Left cardiac atrium (tissue), 4 donors: Measurements from ENCODE around the gene LDLRAD4. TPM values are rescaled to one million over a fixed set of nuclear protein-coding genes. Genes with fewer than 3 reads are reported as not detected.
"Not testable (repeated sequence)": the region's sequence is repeated elsewhere in the genome, so short reads cannot be mapped to it uniquely, and the experiment has no call there.

Experiments
- ATAC-seq, 2 donors: fragments of 200-7000 bp; cut with Tn5 transposase; one replicate each; pipeline ENCODE4 v1.9.1; 2020; ENCODE audit warnings: mild to moderate bottlenecking in 2 of 2, moderate library complexity in 2 of 2
- DNase-seq: peaks from one replicate; pipeline ENCODE4 v3.0.0-alpha.2; 2020
- intact Hi-C, 2 donors: fragments of 100-400 bp; cut with DNase I; formaldehyde crosslinking; loops; one replicate each; pipeline versions ENCODE4 v1.14.1 to v1.15.1; 2022 to 2023
- total RNA-seq, 2 donors: library from RNA; stranded (reverse); fragmentation: NEBNext Ultra II Directional; extraction: Animal tissue kit (Norgen Biotek cat#: 25700); gene quantifications; one replicate each; pipeline ENCODE4 v1.2.1, GENCODE V29; 2021
- donor health status: DM: no; HTN: yes; CAD: no.
- donor health status: DM: no; HTN: yes; CAD: no; lungs with severe emphysema.
- donor health status: DM: yes; HTN: yes; CAD: no.
- donor health status: Dilated cardiomyopathy.

LDLRAD4 gene
- total RNA-seq, 2 donors from 2014 or later, result 28.9 to 80.2 TPM

DNA sequence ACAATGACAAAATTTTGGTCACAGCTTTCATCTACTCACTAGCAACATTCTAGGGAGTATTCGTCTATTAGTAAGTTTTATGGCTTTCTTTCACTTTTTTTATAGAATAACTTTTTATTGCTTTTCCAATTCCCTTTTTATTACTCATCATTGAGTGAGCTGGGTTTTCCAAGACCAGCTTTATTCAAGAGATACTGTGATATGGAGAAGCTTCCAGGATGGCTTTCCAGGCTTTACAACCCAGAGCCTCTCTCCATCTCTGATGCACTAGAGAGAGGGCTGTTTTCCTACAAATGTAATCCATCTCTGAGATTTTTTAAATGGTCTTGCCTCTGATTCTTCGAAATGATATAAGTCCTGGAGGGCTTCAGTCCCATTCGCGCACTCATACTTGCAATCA is 118.3 kb downstream of the LDLRAD4 start:
- intact Hi-C loops, result no loop called here
- ATAC-seq (no peak), DNase-seq (no peak)

DNA sequence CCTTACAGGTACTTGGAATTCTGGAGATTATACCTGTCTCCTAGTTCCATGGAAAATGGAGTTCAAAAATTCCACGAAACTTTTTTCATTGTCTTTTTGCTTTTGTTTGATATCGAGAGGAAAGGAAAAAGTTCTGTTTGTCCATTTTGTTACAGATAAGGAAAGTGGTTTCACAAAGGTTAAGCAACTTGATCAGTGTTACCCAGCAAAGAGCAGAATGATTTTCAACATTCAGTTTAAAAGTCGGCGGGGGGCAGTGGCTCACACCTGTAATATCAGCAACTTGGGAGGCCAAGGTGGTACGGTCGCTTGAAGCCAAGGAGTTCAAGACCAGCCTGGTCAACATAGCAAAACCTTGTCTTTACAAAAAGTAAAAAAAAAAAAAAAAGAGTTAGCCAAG is 118.8 kb downstream of the LDLRAD4 start:
- ATAC-seq (no peak), DNase-seq (no peak)
- intact Hi-C loops, result no loop called here

DNA sequence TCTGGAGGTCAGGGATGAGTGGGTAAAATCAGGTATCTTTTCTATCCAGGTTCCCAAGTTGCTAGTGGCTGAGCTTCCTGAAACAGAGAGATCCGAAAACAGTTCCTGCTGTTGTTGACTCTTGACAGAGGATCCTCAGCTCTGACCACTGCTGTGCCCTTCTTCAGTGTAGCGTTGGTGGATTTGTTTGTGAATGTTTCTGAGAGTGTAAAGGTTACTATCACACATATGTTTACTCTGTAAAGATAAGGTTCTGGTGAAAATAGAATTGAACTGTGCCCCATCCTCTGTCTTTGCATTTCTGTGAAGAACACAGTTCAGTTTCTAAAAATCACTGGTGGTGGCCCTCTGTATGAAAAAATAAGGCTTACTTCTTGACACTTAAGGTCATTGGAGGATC is 119.8 kb downstream of the LDLRAD4 start:
- no peak for DNase-seq
- ATAC-seq, result no peak
- intact Hi-C loops, result no loop called here

DNA sequence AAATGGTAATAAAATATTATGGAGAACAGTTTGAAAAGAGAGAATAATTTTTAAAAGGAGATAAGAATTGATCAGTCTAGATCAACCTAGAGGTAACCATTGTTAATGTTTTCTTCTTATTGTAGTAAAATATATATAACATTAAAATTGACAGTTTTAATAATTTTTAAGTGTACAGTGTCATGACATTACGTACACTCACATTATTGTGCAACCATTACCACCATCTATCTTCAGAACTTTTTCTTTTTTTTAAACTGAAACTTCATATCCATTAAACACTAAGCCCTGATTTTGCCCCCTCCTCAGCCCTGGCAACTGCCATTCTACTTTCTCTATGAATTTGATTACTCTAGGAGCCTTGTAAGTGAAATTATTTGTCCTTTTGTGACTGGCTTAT is 121.1 kb downstream of the LDLRAD4 start:
- DNase-seq (no peak), ATAC-seq (no peak)
- intact Hi-C loops, result no loop called here

DNA sequence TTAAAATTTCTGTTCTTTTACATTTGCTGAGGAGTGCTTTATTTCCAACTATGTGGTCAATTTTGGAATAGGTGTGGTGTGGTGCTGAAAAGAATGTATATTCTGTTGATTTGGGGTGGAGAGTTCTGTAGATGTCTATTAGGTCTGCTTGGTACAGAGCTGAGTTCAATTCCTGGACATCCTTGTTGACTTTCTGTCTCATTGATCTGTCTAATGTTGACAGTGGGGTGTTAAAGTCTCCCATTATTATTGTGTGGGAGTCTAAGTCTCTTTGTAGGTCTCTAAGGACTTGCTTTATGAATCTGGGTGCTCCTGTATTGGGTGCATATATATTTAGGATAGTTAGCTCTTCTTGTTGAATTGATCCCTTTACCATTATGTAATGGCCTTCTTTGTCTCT is 127.9 kb downstream of the LDLRAD4 start:
- DNase-seq, ATAC-seq, intact Hi-C loops: not testable (repeated sequence)

DNA sequence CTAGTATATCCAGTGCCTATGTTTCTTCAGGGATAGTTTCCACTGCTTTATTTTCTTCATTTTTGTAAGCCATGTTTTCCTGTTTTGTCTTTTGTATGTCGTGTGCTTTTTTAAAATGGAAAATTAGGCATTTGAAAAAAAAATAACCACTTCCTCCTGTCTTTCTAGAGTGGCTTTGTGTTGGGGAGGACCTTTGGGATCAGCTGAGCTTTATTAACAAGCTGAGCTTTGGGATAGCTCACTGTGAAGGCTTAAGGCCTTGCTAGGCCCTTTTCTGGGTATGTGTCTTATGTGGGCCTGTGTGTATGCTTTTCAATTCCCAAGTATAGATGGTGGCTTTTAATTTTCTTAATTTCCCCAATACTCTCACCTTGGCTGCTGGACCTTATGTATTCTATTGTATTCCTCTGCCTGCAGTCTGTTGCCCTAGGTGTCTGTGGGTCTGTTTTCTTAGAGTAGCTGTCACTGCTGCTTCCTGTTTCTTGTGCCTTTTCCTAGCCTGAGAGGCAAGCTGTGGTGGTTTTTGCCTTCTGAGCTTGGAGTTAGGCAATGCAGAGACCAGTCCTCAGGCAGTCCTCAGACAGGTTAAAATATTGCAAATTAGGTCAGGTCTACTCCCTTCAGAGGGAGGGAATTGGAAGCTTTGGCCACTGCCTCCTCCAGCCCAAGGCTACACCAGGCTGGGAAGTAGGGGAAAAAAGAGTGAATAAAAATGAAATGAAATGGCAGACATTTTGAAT is 134.7 kb downstream of the LDLRAD4 start:
- intact Hi-C loops, result no loop called here
- DNase-seq (no peak), ATAC-seq (peak; percentile 12 to 56)

DNA sequence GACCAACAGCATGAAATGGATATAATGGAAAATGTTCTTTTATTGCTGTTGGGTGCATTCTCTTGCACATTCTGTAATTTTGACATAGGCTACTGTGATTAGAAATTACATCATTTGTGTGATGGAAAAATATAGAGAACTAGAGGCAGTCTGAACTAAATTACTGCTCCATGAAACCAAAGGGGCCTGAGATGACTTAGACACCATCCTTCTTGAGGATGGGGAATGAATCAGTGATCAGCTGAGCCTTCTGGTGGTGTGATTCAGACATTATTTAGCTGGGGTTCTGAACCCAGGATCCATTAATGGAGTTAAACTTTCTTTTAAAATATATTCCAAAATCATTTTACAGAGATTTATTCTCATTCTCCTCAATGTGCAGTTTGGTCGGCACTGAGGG is 135.8 kb downstream of the LDLRAD4 start:
- intact Hi-C loops, result no loop called here

DNA sequence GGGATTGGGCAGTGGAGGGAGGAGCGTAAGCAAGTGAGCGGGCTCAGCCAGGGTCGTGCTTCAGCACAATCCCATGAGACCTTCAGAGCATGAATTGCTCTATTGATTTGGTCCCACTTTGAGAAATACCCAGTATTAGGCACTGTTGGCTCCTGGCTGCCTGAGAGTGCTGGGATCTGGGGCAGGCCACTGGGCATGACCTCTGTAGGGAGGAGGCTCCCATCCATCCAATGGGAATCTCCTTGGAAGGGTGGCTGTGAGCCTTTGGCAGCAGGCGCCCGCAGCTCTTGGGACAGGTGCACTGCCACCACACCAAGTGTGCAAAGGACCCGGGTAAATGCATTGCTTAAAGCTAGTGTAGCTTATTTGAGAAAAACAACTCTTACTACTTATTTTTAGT is 137.5 kb downstream of the LDLRAD4 start:
- intact Hi-C loops, result no loop called here
- DNase-seq (no peak), ATAC-seq (no peak)

More for the DNA sequence above, 135.8 kb downstream of the LDLRAD4 start:
- ATAC-seq, result no peak
- no peak for DNase-seq

DNA sequence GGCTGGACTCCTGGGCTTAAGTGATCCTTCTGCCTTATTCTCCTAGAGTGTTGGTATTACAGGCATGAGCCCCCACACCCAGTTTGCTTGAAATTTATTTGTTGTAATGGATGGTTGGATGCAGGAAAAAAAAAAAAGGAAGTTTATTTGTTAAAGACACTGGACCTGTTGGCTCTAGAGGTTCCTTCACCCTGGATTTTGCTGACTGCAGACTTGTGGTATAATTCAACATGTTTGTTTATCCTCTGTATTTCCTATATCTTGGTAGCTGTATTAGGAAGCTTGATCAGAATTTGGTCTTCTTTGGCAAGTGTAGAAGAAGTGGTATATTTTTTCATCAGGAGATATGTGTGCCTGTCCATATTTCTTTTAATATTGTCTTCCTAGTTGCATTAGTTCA is 138.7 kb downstream of the LDLRAD4 start:
- no peak for ATAC-seq
- no peak for DNase-seq
- intact Hi-C loops, result no loop called here

DNA sequence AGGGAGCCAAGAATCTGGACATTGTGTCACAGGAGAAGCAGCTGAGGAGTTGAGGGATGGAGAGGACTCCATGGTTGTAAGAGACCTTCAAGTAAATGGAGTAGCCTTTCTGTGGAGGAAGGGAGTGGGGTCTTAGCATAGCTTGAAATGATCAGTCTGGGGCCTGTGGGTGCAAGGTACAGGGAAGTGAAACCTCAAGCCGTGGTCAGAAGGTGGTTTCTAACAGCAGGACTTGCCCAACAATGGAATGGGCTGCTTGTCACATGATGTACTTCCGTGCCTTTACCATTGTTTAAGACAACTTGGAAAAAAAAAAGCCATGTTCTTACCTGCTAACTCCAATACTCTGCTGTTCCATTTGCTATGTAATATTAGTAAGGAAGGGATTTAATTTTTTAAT is 140.7 kb downstream of the LDLRAD4 start:
- intact Hi-C loops, result no loop called here
- DNase-seq, result no peak
- no peak for ATAC-seq

DNA sequence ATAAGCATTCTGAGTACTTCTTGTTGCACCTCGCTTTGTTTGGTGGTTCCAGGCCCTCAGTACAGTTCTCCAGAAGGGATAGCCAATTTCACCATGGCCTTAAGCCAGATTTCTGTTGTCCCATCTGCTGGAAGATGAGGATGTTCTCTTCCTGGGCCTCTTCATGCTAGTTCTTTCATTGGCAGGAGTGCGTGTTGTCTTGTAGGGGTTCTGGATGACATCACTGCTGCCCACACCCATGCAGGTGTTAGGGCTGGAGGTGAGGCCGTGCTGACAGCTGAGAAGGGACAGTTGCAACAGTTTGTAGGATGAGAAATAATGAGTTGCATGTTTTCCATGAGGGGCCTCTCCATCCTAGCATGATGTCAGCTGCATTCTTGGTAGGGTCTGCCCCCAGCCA is 142.9 kb downstream of the LDLRAD4 start:
- no peak for ATAC-seq
- intact Hi-C loops, result no loop called here
- no peak for DNase-seq

DNA sequence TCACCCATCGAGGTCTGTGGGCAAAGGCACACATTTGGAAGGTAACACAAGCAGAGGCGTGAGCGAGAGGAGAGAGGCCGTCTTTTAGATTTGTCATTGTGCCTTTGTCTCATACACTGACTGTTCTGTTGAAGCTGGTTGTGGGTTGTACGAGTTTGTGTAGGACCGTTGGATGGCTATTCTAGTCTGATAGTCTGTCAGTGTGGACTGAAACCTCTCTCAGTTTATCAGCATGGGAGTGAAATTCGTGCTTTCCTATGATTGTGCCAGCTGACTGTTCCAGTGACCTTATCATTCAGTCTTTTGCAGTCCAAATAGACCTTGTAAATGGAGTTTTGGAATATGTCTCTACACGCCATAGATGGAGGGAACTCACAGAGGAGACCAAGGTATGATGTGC is 143.5 kb downstream of the LDLRAD4 start:
- intact Hi-C loops, result no loop called here
- no peak for ATAC-seq
- DNase-seq, result no peak

DNA sequence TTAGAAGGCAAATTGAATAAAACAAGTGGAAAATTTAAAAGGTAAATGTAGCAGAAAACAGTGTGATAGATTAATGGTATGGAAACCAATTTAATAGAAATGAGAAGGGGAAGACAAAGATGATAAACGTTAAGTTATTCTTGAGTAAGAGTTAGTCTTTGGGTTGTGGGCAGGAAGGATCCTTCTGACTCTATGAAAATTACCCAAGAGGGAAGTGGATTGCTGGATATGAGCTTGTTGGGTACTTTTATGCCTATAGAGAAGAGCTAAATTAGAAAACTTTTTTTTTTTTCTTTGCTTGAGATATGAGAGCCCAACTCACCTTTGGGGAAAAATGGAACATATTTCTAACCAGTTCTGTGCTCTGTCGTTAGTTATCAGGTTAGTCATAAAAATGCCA is 144.0 kb downstream of the LDLRAD4 start:
- intact Hi-C loops, result no loop called here
- DNase-seq (no peak), ATAC-seq (no peak)

DNA sequence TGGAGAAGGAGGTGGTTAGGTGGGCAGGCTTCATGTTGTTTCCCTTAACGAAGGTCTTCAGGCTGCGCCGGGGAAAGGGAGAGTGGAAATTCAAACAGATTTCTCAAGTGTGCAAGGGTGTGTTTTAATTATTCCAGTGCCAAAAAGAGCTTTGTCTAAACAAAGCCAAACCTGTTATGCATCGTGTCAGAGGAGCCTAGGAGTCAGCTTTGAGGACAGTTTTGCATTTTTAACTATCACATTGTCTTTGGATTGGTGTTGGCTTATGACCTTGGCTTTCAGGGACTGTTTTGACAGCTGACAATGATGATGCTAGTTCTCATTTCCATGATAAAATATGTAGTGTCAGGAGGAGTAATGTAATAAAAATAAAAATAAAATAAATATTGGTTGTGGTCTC is 144.8 kb downstream of the LDLRAD4 start:
- DNase-seq (no peak), ATAC-seq (no peak)
- intact Hi-C loops, result no loop called here

DNA sequence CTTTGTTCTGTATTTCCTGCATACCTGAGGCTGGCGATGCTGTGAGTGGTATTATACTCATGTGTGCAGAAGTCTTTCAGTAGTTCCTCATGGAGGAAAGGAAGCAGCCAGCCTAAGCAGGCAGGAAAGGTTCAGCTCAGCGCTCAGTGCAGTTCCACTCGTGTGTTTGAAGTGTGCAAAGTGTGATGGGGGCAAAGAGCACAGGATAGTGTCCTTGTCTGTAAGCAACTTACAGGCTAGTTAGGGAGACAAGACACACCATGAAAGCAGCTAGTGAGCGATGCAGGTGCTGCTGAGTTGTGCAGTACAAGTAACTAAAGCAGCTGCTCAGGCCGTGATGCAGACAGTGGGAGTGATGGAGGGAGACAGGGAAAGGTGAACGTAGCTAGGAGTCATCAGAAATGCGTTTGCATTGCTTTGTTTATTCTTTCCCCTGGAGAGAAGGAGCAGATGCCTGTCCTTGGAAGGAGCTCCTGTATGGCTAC is 146.2 kb downstream of the LDLRAD4 start:
- DNase-seq, result no peak
- no peak for ATAC-seq
- intact Hi-C loops, result no loop called here

DNA sequence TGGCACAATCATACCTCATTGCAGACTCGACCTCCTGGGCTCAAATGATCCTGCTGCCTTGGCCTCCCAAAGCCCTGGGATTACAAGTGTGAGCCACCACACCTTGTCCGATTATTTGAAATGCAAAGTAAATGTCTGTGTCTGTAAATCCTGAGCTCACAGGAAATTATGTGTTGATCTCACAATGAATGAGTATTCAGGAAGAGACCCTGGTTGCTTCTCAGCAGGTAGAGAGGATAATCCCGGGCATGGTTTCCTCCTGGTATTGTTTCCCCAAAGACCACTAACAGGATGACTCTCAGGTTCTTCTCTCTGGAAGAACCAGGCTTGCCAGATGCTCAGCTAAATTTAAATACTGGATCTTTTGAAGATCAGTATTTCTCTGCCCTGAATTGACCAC is 147.6 kb downstream of the LDLRAD4 start:
- intact Hi-C loops, result no loop called here
- ATAC-seq, result no peak

DNA sequence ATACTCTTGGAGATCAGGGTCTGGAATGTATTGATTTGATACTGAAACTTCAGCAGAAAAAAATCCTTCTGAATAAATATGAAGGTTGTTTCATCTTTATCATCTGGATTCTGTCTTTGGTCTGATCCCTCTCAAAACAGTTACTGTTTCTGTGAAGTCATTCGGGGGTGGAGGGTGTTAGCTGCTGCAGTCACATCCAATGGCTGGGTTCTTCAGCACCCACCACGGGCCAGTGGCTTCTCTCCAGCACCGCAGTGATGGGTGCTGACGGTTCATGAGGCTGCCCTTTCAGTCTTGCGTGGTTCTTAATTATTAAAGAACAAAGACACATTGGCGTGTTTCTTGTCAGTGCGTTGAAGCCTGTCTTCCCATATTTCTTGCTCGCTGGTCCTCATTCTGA is 148.0 kb downstream of the LDLRAD4 start:
- intact Hi-C loops, result no loop called here
- ATAC-seq (no peak), DNase-seq (no peak)

More for the DNA sequence above, 147.6 kb downstream of the LDLRAD4 start:
- no peak for DNase-seq

DNA sequence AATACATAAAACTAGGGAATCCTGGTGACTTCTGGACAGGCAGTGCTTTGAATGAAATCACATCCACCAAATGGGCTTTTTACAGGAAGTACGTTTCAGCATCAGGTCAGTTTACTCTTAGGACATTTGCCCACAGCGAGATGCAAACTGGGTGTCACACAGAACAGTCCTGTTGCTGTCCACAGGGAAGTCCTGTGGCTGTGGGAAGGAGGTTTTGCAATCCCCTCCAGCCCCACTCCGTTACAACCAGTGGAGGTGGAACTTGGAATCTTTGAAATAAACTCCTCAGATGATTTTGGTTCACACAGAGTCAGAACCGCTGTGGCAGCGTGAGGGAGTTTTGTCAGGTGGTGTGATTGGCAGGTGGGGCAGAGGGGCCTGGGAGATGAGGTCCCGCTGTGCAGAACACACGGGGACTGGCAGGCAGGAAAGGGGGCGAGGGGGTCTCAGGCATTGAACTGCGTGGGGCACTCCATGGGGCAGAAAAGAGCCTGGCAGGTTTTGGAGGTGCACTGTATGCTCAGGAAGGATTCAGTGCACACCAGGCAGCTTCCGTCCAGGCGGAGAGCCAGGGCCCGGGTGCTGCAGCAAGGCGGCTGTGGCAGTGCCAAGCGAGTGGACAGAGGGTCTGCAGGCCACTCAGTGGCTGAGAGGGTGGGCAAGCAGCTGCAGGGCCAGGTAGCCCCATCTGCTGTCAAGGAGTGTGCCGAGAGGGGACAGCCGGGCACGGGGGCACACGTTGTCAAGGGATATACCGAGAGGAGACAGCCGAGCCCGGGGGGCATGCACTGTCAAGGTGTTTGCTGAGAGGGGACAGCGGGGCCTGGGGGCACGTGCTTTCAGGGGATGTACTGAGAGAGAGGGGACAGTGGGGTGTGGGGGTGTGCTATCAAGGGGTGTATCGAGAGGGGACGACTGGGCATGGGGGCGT is 148.7 kb downstream of the LDLRAD4 start:
- DNase-seq (no peak), ATAC-seq (peak in 1 of 2 donors; percentile 21)
- intact Hi-C loops, result no loop called here

DNA sequence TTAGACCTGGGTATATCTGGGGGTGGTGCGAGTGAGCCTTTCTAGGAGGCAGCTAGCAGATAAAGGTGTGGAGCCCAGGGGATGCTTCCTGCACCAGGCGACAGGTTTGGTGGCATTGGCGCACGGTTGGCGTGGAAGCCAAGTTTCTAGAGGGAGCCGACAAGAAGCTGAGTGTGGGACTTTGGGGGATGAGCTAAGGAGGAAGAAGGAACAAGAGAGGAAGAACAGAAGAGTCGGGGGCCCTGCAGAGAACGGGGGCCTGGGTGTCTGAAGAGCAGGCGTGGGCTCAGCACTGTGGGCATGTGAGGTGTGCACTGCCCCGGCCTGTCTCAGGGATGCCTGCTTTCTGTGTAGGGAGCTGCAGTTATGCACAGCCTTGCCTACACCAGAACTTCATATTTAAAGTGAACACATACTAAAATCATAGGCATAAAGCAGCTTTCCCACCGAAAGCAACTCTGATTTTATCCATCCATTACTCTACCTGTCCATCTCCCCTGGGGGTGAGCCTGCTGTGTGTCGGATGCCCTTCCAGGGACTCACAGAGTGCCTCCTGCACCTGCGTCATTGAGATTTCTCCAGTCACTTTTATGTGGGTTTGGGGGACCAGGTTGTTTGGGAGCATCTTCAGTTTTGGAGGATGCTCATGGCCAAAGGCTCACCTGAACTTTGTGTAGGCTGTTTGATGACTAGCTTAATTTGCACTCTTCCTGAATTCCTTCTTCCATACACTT is 149.7 kb downstream of the LDLRAD4 start:
- DNase-seq (no peak), ATAC-seq (no peak)
- intact Hi-C loops, result no loop called here

DNA sequence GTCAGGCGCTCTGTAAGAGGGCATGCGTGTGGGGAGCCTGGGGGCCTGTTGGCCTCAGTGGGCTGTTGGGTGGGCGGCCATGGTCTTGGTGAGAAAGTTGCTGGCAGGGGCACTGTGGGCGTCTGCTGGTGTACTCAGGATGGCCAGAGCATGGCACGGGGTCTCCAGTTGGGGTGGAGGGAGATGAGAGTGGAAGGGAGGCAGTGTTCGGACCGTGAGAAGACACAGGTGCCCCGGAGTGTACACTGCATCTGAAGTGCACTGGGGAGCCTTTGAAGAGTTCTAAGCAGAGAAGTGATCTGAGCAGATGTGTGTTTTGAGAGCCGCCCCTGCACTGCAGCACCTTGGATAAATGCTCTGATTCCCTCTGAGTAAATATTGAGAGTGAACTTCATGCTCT is 150.8 kb downstream of the LDLRAD4 start:
- DNase-seq (no peak), ATAC-seq (no peak)
- intact Hi-C loops, result no loop called here
